NCI-H2171 treated with DMSO at 0.1 percent for 48 hours (cell line): ENCODE data around the gene GPHN.

Experiments
- DNase-seq: peaks from one replicate; lab custom pipeline; 2025; lab: John Stamatoyannopoulos, UW

GPHN gene

DNA sequence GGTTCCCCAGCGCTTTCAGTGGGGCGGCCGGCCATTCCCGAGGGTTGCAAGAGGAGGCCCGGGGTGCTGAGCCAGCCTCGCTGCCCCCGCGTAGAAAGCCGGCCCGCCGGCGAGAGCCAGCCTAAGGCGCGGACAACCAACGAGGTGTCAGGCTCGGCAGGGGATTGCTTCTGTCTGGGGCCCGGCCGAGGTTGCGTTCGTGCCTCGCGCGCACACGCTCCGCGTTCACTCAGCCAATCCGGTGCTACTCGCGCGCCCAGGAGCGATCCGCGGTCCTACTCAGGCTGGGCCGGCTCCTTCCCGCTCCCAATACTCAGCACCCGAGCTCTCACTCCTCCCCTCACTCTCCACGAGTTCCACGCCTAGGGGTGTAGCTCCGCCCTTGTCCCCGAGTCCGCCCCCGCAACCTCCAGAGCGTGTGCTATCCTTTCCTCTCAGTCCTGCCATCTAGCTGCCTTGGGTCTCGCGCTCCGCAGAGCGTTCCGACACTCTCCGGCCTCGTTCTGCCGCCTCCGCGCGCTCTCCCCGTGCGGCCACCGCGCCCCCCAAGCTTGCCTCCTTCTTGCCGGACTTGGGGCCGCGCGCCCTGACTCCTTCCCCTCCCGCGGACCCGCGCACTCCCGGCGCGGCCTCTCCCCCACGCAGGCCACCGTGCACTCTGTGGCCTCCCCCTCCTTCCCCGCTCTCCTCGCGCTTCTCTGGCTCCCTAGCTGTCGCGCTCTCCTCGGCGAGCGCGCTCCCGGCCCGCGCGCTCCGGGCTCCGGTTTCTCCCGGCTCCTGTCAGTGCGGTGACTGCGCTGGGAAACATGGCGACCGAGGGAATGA is at the start of gene GPHN:
Gene GPHN (plus strand): TSS at position 426 of the 825 bp plus-strand sequence.
- DNase-seq, result peak; percentile 99

DNA sequence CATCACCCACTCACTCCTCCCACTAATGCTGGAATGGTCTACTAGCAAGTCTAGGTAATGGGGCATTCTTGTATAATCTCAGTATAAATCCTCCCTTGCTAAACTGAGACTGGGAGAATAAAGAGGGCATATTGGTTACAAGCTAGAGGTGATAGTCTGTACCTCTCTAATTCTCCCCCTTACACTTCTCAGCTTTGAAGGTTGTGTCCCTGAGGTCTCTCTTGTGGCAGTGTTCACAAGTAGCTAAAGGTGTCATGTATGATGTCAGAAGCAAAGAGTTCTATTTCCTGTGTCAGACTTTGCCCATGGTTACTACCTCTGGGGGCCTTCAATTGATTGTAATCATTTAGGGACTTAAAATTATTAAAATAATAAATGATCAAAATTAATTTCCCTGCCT is 48.3 kb upstream of the GPHN start:
- no peak for DNase-seq

DNA sequence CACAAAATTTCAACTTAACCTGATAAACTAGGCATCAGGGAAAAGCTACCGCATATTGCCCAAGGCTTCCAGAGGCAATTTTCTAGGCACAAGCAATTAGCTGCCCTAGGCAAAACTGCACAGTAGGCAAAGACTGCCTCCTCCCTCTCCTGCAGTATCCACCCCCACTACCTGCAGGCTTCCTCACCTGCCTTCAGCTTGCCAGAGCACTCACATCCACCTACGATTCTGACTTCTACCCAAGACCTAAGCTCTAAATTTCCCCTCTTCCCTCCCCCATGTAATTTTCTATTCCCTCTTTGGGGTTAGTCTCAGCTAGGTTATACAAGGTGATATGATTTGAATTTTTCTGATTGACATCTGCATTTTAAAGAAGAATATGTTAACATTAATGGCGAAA is 43.7 kb upstream of the GPHN start:
- no peak for DNase-seq

DNA sequence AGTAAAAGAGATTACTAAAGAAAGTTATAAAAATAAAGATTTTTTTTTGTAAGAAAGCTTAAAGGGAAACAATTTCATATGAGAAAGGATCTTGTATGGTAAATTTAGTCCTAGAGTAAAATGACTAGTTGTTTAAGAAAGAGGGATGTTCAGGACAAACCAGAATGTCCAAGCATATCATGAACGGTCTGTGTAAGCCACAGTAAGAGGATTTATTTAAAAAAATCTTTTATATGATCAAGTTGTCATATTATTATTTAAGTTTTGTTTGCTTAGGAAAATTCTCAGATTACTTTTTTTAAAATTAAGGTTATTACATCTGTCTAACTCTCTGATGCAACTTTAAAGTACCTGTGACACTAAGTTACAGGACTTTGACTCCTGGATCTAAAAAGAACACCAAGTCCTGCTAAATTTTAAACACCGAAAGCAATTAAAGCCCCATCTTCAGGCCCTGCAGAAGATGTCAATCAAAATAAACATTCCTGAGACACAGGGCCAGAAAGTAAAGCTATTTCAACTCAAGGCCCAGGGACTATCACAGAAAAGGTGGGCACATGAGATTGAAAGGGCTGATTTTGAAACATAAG is 39.1 kb upstream of the GPHN start:
- no peak for DNase-seq

DNA sequence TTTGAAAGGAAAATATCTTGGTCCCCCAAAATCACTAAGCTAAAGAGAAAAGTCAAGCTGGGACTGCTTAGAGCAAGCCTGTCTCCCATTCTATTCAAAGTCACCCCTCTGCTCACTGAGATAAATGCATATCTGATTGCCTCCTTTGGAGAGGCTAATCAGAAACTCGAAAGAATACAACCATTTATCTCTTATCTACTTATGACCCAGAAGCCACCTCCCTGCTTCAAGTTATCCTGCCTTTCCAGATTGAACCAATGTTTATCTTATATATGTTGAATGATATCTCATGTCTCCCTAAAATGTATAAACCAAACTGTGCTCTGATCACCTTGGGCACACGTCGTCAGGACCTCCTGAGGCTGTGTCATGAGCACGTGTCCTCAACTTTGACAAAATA is 36.4 kb upstream of the GPHN start:
- DNase-seq, result no peak

DNA sequence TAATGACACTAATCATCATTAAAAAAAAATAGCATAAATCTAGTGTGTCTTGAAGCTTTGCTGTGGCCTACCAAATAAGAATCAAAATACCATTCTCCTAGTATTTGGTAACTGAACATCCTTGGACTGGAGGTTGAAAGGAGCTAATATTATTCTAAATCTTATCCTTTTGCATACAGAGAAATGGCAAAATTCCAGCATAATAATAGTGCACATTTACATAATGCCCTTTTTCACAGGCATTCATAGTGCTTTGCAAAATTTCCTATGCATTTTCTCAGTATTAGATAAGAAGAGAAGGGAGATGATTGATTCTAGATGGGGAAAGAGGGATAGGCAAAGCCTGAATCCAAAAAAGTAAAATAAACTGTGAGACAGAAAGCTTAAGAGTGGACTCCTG is 35.7 kb upstream of the GPHN start:
- DNase-seq, result no peak

DNA sequence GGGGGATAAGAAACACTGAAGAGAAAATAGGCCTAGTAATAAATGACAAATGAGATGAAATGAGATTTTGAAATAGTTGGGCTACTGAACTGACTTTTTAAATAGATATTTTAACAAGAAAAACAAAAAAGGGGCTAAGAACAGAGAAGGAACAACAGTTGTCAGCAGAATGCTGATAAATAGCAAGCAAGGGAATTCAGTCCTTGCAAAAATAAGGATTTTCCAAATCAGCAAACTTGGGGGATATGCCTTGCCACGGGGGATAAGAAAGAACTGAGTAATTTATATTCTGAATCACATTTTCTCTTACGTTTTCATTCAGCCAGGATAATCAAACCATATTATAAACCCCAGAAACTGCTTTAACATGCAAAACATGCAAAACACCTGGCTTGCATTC is 34.7 kb upstream of the GPHN start:
- DNase-seq, result no peak

DNA sequence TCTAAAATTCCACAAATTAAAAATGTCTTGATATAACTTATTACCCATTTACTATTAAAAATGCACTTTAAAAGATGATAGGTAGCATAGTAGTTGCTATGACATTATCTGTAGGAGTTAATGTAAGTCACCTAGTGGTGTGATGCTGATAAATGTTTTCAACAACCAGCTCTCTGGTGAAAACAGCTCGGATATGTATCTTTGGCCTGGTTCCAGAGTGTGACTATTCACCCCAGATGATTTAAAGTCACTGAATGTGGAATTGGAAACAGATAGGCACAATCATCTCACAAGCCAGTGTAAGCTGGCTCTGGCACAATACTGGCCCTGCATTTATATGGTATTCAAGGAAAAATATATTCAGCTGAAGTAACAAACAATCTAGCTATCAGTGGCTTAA is 31.0 kb upstream of the GPHN start:
- DNase-seq, result peak; percentile 51

DNA sequence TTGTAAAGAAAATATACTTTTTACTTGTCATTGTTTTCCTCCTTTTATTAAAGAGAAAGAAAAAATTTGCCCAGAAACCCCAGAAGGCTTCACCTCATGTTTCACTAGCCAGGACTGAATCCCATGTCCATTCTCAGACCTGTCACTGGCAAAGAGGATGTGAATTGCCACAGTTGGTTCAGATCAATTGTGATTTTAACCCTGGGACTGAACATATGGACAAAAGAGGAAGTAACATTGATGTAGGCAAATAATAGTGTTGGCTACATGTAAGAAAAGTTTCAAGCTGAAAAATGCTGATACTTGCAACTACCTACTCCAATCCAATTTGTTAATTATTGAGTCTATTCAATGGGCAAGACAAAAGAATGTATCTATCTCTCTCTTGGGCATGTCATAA is 30.4 kb upstream of the GPHN start:
- DNase-seq, result no peak

DNA sequence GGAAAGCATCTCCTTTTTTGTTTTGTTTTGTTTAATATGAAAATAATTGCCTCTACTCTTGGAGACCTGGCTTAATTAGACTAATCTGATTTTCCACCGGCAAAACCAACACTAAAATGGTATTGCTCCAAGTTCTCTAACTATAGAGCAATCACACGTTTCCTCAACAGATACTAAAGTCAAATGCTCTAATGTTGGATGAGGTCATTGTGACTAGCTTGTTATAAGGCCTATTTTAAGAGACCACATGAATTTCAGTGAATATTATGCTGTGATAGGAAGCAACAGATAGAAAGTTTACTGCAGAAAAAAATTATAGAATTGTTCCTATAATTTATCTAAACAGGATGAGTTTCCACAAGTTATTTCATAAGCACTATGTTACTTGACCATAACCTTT is 25.1 kb upstream of the GPHN start:
- no peak for DNase-seq

DNA sequence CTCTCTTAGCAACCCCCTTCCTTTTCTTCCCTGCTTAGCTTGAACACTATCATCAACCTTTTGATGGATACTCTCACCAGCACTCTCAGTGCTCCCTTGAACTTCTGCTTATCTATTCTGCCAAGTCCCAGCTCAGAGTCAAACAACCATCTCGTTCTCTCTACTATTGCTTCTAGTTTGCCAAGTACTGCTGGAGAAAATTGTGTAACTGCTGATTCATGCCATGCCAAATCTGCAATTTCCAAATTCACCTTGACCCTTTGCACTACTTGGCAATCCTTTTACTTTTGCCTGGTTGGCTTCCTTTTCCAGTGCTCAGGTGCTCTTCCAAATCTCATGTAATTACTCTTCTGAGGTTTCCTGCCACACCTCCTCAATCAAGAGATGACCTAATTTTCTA is 24.6 kb upstream of the GPHN start:
- no peak for DNase-seq

DNA sequence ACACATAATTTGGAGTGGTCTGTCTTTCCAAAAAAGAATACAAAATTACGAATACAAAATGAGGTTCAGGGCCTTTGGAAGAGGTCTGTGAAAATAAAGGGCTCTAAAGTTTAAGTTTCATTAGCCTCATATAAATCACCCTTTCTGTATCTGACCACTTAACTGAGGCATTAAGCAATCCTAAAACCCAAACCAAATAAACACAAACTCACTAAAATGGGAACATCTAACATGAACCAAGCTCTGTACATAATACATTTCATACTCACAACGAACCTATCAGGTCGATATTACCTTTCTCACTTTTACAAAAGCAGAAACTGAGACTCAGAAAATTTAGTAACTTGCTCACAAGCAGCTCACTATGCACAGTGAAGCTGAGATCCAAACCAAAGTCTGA is 22.9 kb upstream of the GPHN start:
- DNase-seq, result no peak

DNA sequence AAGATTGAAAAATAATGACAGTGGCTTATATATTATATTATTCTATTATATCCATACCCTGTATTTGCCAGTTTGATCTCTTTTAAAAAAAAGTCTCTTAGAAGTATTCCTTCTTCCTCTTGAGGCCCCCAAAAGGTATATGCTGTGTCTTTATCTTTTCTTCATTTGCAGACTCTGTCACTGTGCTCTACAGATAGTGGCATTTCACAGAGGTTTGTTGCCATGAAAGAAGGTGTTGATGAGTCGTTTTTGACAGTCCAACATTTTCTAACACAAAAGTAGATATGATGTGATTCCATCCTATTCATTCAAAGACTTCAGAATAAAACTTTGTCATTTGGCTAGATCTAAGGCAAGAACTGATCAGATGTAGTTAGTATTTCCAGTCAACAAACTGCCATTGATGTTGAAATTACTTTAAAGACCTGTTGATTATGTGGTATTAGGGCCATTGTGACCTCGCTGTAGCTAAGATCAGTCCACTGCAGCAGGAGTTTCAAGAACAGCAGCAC is 22.0 kb upstream of the GPHN start, which contains the start of gene CCDC196:
Gene CCDC196 (plus strand): TSS at position 462 of the 512 bp plus-strand sequence. CDS start 132 bp downstream, outside the sequence.
- no peak for DNase-seq

DNA sequence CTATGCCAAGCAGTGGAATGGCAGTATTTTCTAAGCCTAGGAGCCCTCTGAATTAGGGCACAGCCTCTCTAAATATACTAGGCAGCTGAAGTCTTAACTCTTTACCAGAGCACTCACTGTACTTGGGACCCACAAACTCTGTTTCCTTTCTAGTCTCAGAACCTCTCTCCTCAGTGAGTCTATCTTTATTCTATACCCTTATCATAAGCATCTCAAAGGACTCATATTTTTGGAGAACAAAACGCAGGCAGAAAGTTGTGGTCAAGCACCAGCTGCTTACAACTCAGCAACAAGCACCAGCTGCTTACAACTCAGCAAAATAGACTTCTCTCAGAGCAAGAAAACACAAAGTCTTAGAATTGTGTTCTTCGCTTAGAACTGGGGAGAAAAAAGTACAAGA is 20.8 kb upstream of the GPHN start:
- DNase-seq, result no peak

DNA sequence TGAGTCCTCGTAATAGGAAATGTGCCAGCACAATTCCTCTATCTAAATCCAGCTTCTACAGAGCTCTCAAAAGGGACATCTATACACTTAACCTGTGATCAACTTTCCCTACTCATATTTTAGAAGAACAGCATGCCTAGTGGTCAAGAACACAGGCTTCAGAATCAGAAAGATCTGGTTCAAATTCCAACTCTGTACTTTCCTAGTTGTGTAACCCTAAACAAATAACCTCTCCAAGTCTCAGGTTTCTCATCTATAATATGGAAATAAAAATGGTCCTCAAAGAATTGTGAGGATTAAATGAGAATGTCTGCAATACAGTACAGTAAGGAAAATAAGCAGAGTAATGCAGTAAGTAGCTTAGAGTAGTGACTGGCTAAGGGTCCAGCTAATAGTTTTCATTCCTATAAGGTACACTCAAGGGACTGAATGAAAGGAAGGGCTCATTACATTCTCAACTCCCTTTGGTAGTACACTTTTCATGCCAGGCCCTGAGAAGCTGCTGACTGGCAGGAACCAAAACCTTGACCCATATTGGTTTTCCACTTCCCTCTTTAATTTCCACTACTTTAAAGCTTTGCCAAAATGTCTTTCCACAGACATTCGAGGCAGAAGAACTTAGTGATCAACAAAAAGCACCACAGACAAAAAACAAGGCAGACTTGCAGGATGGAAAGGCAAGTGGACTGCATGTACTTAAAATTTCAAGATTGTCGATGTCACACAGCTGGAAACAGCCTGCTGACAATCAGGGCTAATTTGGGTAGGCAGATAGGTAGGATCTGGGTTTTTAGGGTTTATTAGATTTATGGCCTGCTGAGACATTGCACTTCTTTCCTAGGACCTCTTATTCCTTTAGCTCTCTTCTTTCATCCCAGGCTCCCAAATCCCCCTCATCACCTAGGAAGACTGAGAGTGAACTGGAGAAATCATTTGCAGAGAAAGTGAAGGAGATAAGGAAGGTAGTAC is 17.5 kb upstream of the GPHN start:
- no peak for DNase-seq

DNA sequence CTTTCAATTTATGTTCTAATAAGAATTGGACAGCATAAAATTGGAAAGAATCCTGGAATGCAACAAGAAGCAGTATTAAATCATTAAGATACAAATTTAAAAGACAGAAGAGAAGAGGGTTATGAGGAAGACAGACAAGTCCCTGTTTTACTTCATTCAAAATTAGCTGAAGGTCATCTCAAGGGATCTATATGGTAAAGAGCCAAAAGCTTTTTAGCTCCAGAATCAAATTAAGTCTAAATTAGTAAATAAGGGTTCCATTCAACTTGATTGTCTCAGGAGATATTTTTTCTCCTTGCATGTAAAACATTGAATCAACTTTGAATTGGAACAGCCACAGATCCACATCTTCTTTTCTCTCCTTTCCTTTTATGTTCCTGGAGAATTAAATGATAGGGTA is 14.2 kb upstream of the GPHN start:
- no peak for DNase-seq

DNA sequence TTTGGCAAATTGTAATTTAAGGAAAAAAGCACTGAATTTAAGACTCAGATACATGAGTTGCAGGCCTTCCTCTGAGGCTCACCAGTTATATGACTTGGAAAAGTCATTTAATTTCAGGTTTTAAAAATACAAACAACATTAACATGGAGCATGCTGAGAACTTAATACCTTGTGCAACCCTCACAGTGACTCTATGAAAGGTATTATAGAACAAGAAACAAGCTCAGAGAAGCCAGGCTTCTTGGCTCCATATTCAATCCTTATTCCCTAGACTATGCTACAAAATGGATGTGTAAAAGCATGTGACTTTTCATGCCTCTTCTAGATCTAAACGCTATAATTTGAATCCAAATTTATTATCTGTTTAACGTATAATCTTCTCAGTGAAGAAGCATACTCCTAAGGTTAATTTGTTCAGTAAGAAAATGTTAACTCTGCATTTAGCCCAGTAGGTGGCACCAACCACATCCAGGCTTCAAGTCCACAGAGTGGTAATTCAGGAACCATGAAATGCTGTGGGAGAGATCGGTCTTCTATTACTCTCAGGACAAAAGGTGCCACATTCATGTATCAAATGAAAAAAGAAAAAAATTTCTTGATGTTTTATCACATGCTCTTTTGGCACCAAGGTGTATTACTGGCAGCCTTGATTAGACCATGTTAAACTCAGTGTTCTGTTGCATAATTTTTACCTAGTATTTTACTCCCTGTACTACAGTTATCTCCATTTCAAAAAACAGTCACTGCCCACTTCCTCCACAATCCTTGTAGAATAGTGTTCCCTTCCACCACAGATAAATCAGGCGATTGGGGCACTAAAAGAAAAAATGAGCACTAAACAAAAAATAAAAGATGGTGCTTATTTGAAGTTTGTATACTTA is 12.5 kb upstream of the GPHN start:
- peak; percentile 81 for DNase-seq

DNA sequence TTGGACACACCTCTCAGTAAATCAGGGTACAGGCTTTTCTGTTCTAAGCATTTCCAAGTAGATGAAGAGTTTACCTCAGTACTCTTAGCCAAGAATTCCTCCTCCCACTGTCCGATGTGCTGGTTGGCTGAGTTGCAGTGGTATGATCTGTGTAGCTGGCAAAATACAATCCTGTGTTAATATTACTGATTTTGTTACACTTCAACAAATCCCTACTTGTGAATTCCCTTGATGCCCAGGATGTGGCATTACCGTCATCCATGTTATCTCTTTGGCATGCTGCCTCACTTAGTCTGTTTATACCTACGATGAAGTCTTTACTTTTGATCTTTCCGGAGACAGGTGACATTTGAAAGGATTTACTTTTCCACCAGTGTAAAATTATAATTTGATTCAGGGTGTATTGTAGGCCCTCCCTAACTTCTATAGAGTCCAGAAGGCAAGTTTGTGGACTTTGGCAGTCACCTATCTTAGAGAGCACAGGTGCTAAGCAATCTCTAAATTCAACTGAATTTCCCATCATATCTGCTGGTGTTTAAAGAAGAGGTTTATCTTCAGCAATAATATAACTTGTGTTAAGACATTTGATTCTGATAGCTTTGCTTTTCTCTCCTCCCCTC is 11.6 kb upstream of the GPHN start:
- DNase-seq, result no peak

DNA sequence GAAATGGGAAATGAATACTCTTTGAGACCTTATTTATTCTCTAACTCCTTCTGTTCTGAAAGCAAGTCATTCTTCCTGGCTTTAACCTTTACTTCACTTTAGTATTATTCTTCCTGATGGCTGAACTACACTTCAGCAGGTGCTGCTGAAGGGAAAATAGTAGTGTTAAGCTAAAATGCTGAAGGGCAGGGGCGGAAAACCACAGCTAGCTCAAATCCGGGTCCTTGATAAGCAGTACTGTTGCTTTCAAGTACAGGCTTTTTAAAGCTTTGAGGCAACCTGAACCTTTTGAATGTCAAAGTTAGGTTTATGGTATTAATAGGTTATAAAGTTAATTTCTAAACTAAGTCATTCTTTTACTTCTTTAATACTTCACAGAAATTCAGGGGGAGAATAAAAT is 11.0 kb upstream of the GPHN start:
- DNase-seq, result no peak

DNA sequence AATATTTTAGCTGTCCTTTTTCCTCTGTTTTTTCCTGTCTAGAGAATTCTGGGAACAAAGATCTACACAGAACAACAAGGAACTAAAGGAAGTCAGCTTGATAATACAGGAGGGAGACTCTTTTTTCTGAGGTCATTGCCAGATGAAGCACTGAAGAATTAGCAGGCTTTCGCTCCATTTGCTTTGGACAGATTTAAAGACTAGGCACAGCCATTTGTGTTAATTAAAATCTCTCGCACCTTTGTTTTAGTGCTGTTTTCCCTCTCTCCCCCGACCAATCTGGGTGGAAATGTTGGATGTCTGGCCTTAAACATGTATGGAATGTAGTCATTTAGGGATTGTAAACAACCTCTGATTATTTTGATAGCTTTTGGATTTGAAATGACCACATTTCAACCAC is 9.6 kb upstream of the GPHN start:
- no peak for DNase-seq

DNA sequence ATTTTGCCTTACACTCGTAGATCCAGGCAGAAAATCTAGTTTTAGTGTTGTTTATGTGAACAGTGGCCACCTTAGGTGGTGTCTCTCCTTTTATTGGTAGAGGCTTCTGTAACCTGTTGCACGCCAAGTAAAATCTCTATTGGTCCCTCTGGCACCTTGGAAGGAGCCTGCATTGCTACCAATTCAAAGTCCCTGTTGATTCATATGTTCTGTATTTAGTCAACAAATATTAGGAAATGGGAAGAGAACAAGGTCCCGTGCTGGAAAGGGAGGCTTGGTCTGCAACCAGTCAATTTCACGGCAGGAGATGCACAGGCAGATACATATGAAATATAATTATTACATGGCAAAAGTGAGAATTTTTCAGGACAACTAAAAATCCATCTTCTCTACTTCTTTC is 6.4 kb upstream of the GPHN start:
- no peak for DNase-seq
